ENCODE measurements around the gene EML1. TPM values are rescaled to one million over a fixed set of nuclear protein-coding genes. Genes with fewer than 3 reads are reported as not detected.
A peak's percentile ranks its signal among the peaks of the same experiment; 100 is the strongest.

Gene EML1
- total RNA-seq, 1 donor from 2014 or later, result 57.2 TPM

GRCh38 chr14:99955826-99956455 is 162.7 kb downstream of the EML1 start:
- Histone ChIP-seq H4K20me1 (ENCODE audit: low read depth) (no peaks in the 10 kb centered on the region), H2AFZ (replicated peaks) (no peak overlapping the region), H3K27me3 (no peaks in the 10 kb centered on the region), H3K79me2 (ENCODE audit: low read depth) (no peaks in the 10 kb centered on the region), H3K4me1 (no peaks in the 10 kb centered on the region), H3K9me3 (ENCODE audit: low read depth) (no peaks in the 10 kb centered on the region), H3K4me2 (no peak overlapping the region), H3K27ac (no peak overlapping the region), H3K4me3 (no peak overlapping the region), H3K9ac (no peak overlapping the region), H3F3A (ENCODE audit: low read depth) (no peaks in the 10 kb centered on the region), H3K36me3 (no peaks in the 10 kb centered on the region)
- Mint-ChIP-seq H3K4me3 (no peak overlapping the region), H3K27me3 (ENCODE audit: insufficient read depth, low read depth) (peaks cover 2% of the 10 kb centered on the region), H3K4me1 (peaks cover 5% of the 10 kb centered on the region), H3K36me3 (peaks cover 2% of the 10 kb centered on the region), H3K9me3 (peaks cover 4% of the 10 kb centered on the region), H3K27ac (no peak overlapping the region)
- no peak for DNase-seq (ENCODE audit: low spot score)
- TF ChIP-seq CTCF (IDR thresholded peaks at IDR 0.05), result no peak
- TF ChIP-seq EZH2phosphoT487 (IDR thresholded peaks at IDR 0.05), result no peak
- TF ChIP-seq EZH2 (IDR thresholded peaks at IDR 0.05), result no peak

GRCh38 chr14:99958380-99958779 is 165.2 kb downstream of the EML1 start:
- Histone ChIP-seq H2AFZ (replicated peaks) (no peak overlapping the region), H3K4me3 (no peak overlapping the region), H3K9me3 (ENCODE audit: low read depth) (no peaks in the 10 kb centered on the region), H3K79me2 (ENCODE audit: low read depth) (no peaks in the 10 kb centered on the region), H3K36me3 (no peaks in the 10 kb centered on the region), H3K9ac (no peak overlapping the region), H3K27me3 (no peaks in the 10 kb centered on the region), H3K4me1 (no peaks in the 10 kb centered on the region), H4K20me1 (ENCODE audit: low read depth) (no peaks in the 10 kb centered on the region), H3K4me2 (no peak overlapping the region), H3F3A (ENCODE audit: low read depth) (peaks cover 3% of the 10 kb centered on the region), H3K27ac (no peak overlapping the region)
- Mint-ChIP-seq H3K9me3 (peaks cover under 1% of the 10 kb centered on the region), H3K27me3 (ENCODE audit: insufficient read depth, low read depth) (peaks cover 4% of the 10 kb centered on the region), H3K4me3 (no peak overlapping the region), H3K36me3 (no peaks in the 10 kb centered on the region), H3K4me1 (peaks cover 8% of the 10 kb centered on the region), H3K27ac (no peak overlapping the region)
- TF ChIP-seq CTCF (IDR thresholded peaks at IDR 0.05), result no peak
- no peak for TF ChIP-seq EZH2phosphoT487 (IDR thresholded peaks at IDR 0.05)
- TF ChIP-seq EZH2 (IDR thresholded peaks at IDR 0.05), result no peak
- no peak for DNase-seq (ENCODE audit: low spot score)

GRCh38 chr14:99961826-99962518 is 168.8 kb downstream of the EML1 start:
- Mint-ChIP-seq H3K4me3 (no peak overlapping the region), H3K27ac (no peak overlapping the region), H3K4me1 (peaks cover 17% of the 10 kb centered on the region), H3K36me3 (no peaks in the 10 kb centered on the region), H3K9me3 (no peaks in the 10 kb centered on the region), H3K27me3 (ENCODE audit: insufficient read depth, low read depth) (peaks cover 2% of the 10 kb centered on the region)
- Histone ChIP-seq H2AFZ (replicated peaks) (peak overlapping the region; percentile 50), H4K20me1 (ENCODE audit: low read depth) (no peaks in the 10 kb centered on the region), H3K4me2 (peak overlapping the region; percentile 13), H3F3A (ENCODE audit: low read depth) (peaks cover 3% of the 10 kb centered on the region), H3K27ac (no peak overlapping the region), H3K4me1 (no peaks in the 10 kb centered on the region), H3K9me3 (ENCODE audit: low read depth) (no peaks in the 10 kb centered on the region), H3K4me3 (no peak overlapping the region), H3K36me3 (no peaks in the 10 kb centered on the region), H3K27me3 (no peaks in the 10 kb centered on the region), H3K9ac (no peak overlapping the region), H3K79me2 (ENCODE audit: low read depth) (no peaks in the 10 kb centered on the region)
- peak; percentile 32 for DNase-seq (ENCODE audit: low spot score)
- TF ChIP-seq EZH2 (IDR thresholded peaks at IDR 0.05) (no peak), CTCF (IDR thresholded peaks at IDR 0.05) (no peak), EZH2phosphoT487 (IDR thresholded peaks at IDR 0.05) (no peak)

Data from neural progenitor cell (in vitro differentiated cells).